Activated CD4-positive, alpha-beta memory T cell treated with anti-CD3 and anti-CD28 coated beads, Interleukin-2, amount 10 ng/mL, durations not matched to agents 7 days and 5 days (primary cell): Measurements from ENCODE around the gene BABAM2. TPM values are rescaled to one million over a fixed set of nuclear protein-coding genes. Genes with fewer than 3 reads are reported as not detected.

Experiments used
- CTCF ChIA-PET: fragments of 350-600 bp; sonication (Branson Sonifier 250); formaldehyde crosslinking; loops from one replicate; lab custom pipeline; 2021; ENCODE audit warnings: antibody characterized with exemption, inconsistent platforms; lab: Charles Lee
- POLR2A ChIA-PET: fragments of 350-600 bp; sonication (Branson Sonifier 250); formaldehyde crosslinking; loops from one replicate; lab custom pipeline; 2021; ENCODE audit warnings: antibody characterized with exemption; lab: Charles Lee
- DNase-seq: peaks from one replicate; pipeline ENCODE4 v3.0.0-alpha.2; 2020
- H3K27ac Mint-ChIP-seq: one replicate; pipeline ENCODE4 v1.8.0; 2021; ENCODE audit warnings: mild to moderate bottlenecking, mixed read lengths
- H3K27me3 Mint-ChIP-seq: one replicate; pipeline ENCODE4 v1.8.0; 2021; ENCODE audit warnings: mixed read lengths
- H3K36me3 Mint-ChIP-seq: one replicate; pipeline ENCODE4 v1.8.0; 2021; ENCODE audit warnings: low read depth, mixed read lengths
- H3K4me1 Mint-ChIP-seq: one replicate; pipeline ENCODE4 v1.8.0; 2021; ENCODE audit warnings: mixed read lengths
- H3K4me3 Mint-ChIP-seq: one replicate; pipeline ENCODE4 v1.8.0; 2021; ENCODE audit warnings: mild to moderate bottlenecking, mixed read lengths
- H3K9me3 Mint-ChIP-seq: one replicate; pipeline ENCODE4 v1.8.0; 2021; ENCODE audit warnings: mixed read lengths
- total RNA-seq, 2 experiments: library from RNA; stranded (reverse); gene quantifications; one replicate each; pipeline ENCODE4 v1.2.3, GENCODE V29; 2021

The BABAM2 gene
- total RNA-seq, 2 experiments from 2014 or later, result 51.4 to 56.6 TPM

DNA sequence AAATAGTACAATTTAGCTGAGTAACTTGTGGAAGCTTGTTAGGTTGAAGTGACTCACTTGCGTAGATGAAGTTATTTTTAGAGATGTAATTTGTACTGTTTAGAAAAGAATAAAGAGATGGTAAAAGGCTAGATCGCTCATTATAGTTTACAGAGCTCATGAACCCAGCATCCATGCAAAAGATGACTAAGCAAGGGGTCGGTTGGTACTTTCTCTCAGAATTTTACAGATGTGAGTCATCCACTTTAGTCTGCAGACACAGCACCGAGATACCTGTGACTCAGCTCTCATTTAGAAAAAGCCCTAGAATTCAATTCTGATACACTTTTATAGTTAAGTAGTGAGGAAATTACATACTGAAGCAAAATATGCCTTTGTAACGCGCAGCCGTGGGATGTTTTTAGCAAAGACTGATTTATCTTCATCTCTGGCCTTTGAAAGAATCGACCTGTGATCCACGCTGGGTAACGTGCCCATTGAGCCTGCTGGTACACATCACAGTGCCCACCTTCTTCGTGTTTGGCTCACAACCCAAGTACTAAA, 385.6 kb downstream of the BABAM2 start:
- Mint-ChIP-seq H3K9me3 (no peaks in the 10 kb centered on the region), H3K27ac (peak overlapping the region; percentile 31), H3K4me3 (no peak overlapping the region), H3K4me1 (peaks cover 59% of the 10 kb centered on the region), H3K36me3 (peaks cover 28% of the 10 kb centered on the region), H3K27me3 (no peaks in the 10 kb centered on the region)
- CTCF ChIA-PET, result interaction anchor here (0.5 to 1.9 kb wide), 6 partner anchors 21 to 1202 kb away, joined by 3 to 6 read pairs (median 4); no protein-coding TSS in a partner anchor
- peak; percentile 42 for DNase-seq
- POLR2A ChIA-PET, result interaction anchor here (0.9 to 3.5 kb wide), 5 partner anchors 24 to 386 kb away, joined by 3 to 36 read pairs (median 4); partner anchors contain the start of genes BABAM2, FOSL2 and RBKS

DNA sequence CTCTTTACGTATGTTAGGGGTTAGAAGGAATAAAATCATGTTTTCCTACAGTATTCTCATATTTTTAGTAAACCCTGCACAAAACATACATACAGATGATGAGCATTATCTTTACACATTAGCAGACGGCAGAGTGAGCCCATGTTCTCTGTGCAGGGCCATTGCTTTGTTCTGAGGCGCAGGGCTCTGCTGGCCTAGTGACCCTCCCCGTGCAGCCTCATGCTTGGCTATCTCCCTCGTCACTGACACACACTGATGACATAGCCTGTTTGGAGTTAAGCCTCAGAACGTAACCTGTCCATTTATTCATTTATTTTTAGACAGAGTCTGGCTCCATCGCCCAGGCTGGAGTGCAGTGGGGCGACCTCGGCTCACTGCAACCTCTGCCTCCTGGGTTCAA, 386.3 kb downstream of the BABAM2 start:
- Mint-ChIP-seq H3K27ac (no peak overlapping the region), H3K4me1 (peaks cover 53% of the 10 kb centered on the region), H3K9me3 (no peaks in the 10 kb centered on the region), H3K27me3 (no peaks in the 10 kb centered on the region), H3K36me3 (peaks cover 26% of the 10 kb centered on the region), H3K4me3 (no peak overlapping the region)
- CTCF ChIA-PET, result interaction anchor here (1.1 kb wide), 1 partner anchor 115 kb away, joined by 3 read pairs; no protein-coding TSS in a partner anchor
- POLR2A ChIA-PET, result interaction anchor here (2.4 to 3.5 kb wide), 2 partner anchors 25 to 115 kb away, joined by 20 to 36 read pairs; partner anchors contain the start of gene FOSL2
- DNase-seq, result no peak

DNA sequence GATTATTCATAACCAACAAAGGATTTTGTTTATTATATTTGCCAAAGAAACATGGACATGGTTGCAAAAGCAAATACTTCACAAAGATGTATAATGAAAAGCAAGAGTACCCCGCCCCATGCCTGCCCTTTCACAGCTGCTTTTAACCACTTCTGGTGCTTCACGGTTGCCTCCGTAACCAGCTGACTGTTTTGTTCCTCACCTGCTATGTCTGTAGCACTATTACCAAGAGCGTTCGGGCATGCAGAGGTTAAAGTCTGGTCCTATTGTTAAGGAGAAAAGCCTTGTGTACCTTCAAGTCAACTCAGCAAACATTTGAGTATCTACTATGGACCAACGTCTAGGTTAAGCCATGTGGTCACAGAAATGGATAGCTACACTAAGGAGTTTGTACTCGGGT, 386.9 kb downstream of the BABAM2 start:
- DNase-seq, result no peak
- POLR2A ChIA-PET, result interaction anchor here (0.9 to 2.4 kb wide), 2 partner anchors 114 to 506 kb away, joined by 3 to 20 read pairs; partner anchors contain the start of genes FOSL2 and MRPL33
- no peaks in the 10 kb centered on the region for H3K27me3 Mint-ChIP-seq
- no peak overlapping the region for H3K4me3 Mint-ChIP-seq
- CTCF ChIA-PET, result interaction anchor here (1.0 kb wide), 1 partner anchor 26 kb away, joined by 3 read pairs; no protein-coding TSS in a partner anchor
- H3K4me1 Mint-ChIP-seq, result peaks cover 46% of the 10 kb centered on the region
- no peaks in the 10 kb centered on the region for H3K9me3 Mint-ChIP-seq
- H3K36me3 Mint-ChIP-seq, result peaks cover 27% of the 10 kb centered on the region
- H3K27ac Mint-ChIP-seq, result no peak overlapping the region

- peaks cover 19% of the 10 kb centered on the region for H3K36me3 Mint-ChIP-seq
- ChIA-PET CTCF (no interaction called here), POLR2A (no interaction called here)
- DNase-seq, result no peak
- H3K27ac Mint-ChIP-seq, result no peak overlapping the region
- H3K9me3 Mint-ChIP-seq, result no peaks in the 10 kb centered on the region
- no peak overlapping the region for H3K4me3 Mint-ChIP-seq
- peaks cover 29% of the 10 kb centered on the region for H3K4me1 Mint-ChIP-seq
- H3K27me3 Mint-ChIP-seq, result no peaks in the 10 kb centered on the region
Measured at GRCh38 chr2:28279371-28279770, 388.8 kb downstream of the BABAM2 start.

DNA sequence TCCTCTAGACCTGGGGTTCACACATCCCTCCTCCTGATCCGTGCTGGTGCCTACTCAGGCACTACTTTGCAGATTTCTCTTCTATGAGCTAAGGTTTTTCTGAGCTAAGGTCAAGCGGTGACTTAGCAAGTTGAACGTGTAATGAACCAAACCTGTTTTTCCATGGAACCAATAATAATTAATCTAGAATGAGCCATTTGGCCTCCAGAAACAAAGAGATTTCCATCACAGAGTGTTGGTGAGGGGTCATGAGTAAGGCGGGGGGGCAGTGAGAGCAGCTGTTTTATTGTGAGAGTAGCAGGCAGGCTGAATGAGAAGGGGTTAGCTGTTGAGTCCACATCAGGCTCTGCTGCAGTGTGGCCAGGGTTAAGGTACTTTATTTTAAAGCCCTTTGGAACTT, 390.1 kb downstream of the BABAM2 start:
- POLR2A ChIA-PET, result no interaction called here
- H3K27me3 Mint-ChIP-seq, result no peaks in the 10 kb centered on the region
- H3K4me1 Mint-ChIP-seq, result peaks cover 17% of the 10 kb centered on the region
- no peak for DNase-seq
- H3K36me3 Mint-ChIP-seq, result peaks cover 19% of the 10 kb centered on the region
- H3K9me3 Mint-ChIP-seq, result no peaks in the 10 kb centered on the region
- H3K27ac Mint-ChIP-seq, result no peak overlapping the region
- H3K4me3 Mint-ChIP-seq, result no peak overlapping the region
- CTCF ChIA-PET, result no interaction called here

DNA sequence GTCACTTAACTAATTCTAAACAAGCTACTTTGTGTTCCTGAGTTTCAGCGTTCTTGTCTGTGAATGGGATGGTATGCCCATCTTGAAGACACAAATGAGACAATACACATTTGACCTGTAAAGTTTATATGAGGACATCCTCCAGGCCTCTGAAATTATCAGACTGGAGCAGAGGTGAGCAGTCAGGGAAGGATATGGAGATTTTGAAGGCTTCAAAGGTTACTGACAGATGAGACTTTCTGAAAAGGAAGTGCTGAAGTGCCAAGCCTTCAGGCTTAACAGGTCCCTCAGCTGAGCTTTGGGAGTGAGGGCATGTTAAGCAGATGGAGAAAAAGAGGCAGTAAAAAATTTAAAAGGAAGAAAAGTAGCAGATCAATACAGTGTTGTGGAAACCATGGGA, 391.2 kb downstream of the BABAM2 start:
- POLR2A ChIA-PET, result no interaction called here
- H3K36me3 Mint-ChIP-seq, result peaks cover 19% of the 10 kb centered on the region
- no peak for DNase-seq
- H3K4me1 Mint-ChIP-seq, result peaks cover 6% of the 10 kb centered on the region
- no peak overlapping the region for H3K4me3 Mint-ChIP-seq
- no peaks in the 10 kb centered on the region for H3K27me3 Mint-ChIP-seq
- no peak overlapping the region for H3K27ac Mint-ChIP-seq
- CTCF ChIA-PET, result no interaction called here
- H3K9me3 Mint-ChIP-seq, result no peaks in the 10 kb centered on the region

DNA sequence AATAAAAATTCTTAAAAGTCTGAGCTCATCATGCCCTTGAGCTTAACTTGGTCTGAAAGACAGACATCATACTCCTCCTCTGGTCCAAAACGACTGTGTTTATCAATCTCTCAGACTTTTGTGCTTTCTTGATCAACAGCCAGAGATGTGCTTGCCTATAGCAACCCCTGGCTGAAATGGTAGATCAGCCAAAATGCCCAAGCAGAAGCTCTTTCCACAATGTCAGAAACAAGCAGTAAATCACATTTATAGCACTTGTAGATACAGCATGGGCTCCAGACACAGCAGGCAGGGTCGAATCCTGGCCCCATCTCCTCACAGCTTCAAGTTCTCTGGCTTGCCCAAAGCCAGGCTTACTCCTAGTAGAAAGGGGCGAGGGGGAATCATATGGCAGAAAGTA, 391.7 kb downstream of the BABAM2 start:
- H3K27me3 Mint-ChIP-seq, result no peaks in the 10 kb centered on the region
- CTCF ChIA-PET, result interaction anchor here (0.6 kb wide), 1 partner anchor 96 kb away, joined by 3 read pairs; no protein-coding TSS in a partner anchor
- H3K4me1 Mint-ChIP-seq, result peaks cover 3% of the 10 kb centered on the region
- H3K27ac Mint-ChIP-seq, result no peak overlapping the region
- H3K36me3 Mint-ChIP-seq, result peaks cover 19% of the 10 kb centered on the region
- POLR2A ChIA-PET, result no interaction called here
- H3K4me3 Mint-ChIP-seq, result no peak overlapping the region
- no peaks in the 10 kb centered on the region for H3K9me3 Mint-ChIP-seq
- DNase-seq, result no peak

DNA sequence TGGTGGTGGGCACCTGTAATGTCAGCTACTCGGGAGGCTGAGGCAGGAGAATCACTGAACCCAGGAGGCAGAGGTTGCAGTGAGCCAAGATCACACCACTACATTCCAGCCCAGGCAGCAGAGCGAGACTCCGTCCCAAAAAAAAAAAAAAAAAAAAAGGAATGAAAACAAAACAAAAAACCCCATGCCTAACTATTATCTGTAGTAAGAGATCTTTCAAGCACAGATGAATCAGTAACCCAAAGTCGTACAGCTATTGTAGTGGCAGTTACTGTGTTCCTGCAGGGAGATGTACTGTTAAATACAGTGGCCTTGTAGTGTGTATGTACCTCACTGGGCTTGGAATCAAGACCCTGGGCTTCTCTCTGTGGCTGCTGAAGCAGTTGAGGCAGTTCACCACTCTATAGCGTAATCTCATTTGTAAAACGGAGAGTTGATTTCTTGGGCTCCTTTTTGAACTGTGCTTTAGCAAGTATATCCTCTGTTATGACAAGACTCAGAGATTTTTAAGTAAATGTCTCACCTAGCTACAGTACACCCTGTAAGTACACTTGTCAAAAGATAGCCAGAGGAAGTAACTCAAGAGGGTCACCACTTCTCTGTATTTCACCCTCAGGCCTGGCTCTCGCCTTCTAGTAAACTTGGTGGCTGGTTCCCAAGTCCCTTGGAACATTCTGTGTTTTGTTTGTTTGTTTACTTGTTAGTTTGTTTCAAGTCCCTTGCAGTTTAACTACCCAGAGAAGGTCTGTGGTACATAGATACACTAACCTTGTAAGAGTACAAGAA, 392.5 kb downstream of the BABAM2 start:
- Mint-ChIP-seq H3K27me3 (no peaks in the 10 kb centered on the region), H3K27ac (no peak overlapping the region), H3K36me3 (peaks cover 14% of the 10 kb centered on the region), H3K4me3 (no peak overlapping the region), H3K9me3 (no peaks in the 10 kb centered on the region), H3K4me1 (no peaks in the 10 kb centered on the region)
- POLR2A ChIA-PET, result no interaction called here
- no peak for DNase-seq
- CTCF ChIA-PET, result interaction anchor here (0.6 kb wide), 2 partner anchors 96 to 143 kb away, joined by 3 read pairs; no protein-coding TSS in a partner anchor

DNA sequence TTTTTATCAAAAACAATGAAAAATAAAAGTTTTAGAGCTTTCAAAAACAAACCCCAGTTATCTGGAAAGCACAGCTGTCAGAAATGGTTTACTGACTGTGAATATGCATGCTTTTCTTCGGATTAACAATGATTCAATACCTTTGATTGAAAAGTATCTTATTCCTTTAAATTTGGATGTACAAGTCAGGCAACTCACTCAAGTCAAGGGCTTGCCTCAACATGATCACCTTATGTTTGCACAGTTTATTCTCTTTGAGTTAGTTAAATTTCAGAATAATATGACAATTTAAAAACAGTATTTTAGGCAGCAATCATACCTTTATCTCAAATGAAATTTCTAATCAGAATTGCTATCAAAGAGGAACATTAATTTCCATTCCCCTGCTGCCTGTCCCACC, 393.3 kb downstream of the BABAM2 start:
- no peak for DNase-seq
- Mint-ChIP-seq H3K4me1 (no peaks in the 10 kb centered on the region), H3K27ac (no peak overlapping the region), H3K27me3 (no peaks in the 10 kb centered on the region), H3K36me3 (peaks cover 9% of the 10 kb centered on the region), H3K9me3 (no peaks in the 10 kb centered on the region), H3K4me3 (no peak overlapping the region)
- CTCF ChIA-PET, result no interaction called here
- POLR2A ChIA-PET, result no interaction called here

- Mint-ChIP-seq H3K9me3 (no peaks in the 10 kb centered on the region), H3K4me1 (no peaks in the 10 kb centered on the region), H3K27ac (no peak overlapping the region), H3K36me3 (peaks cover 10% of the 10 kb centered on the region), H3K27me3 (no peaks in the 10 kb centered on the region), H3K4me3 (no peak overlapping the region)
- CTCF ChIA-PET, result no interaction called here
- no peak for DNase-seq
- POLR2A ChIA-PET, result no interaction called here
Measured at GRCh38 chr2:28286678-28287077, 396.1 kb downstream of the BABAM2 start.

DNA sequence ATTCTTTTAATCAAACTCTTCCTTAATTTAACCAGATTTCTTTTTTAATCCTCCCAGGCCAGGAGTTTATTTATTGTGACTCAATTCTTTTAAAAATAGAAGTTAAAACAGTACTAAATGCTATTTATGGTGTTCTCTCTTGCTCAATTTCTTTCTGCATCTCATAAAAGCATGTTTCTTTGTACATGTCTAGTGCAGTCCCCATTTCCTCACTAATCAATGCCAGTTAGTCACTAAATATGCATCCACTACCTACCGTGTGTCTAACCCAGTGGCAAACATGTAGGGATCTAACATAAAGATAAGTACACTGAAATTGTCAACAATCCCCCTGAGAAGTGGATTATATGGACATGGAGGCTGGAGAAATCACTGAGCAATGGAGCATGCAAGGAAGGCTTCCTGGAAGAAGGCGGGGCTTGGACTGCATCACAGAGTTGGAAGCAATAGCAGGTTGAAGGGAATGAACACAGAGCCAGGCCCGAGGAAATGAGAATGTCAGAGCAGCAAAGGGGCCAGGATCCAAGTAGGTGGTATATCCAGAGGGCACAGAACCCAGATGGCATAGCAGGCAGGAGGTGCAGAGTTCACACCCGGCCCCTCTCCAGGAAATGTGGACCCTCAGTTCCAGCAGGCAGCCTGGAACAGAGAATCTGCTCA, 396.9 kb downstream of the BABAM2 start:
- Mint-ChIP-seq H3K36me3 (peaks cover 5% of the 10 kb centered on the region), H3K4me1 (no peaks in the 10 kb centered on the region), H3K27ac (no peak overlapping the region), H3K4me3 (no peak overlapping the region), H3K9me3 (no peaks in the 10 kb centered on the region), H3K27me3 (no peaks in the 10 kb centered on the region)
- CTCF ChIA-PET, result no interaction called here
- no peak for DNase-seq
- POLR2A ChIA-PET, result no interaction called here

- Mint-ChIP-seq H3K27me3 (no peaks in the 10 kb centered on the region), H3K4me1 (no peaks in the 10 kb centered on the region), H3K4me3 (no peak overlapping the region), H3K36me3 (peaks cover 5% of the 10 kb centered on the region), H3K27ac (no peak overlapping the region), H3K9me3 (no peaks in the 10 kb centered on the region)
- ChIA-PET POLR2A (no interaction called here), CTCF (no interaction called here)
- DNase-seq, result no peak
Measured at GRCh38 chr2:28288620-28289019, 398.1 kb downstream of the BABAM2 start.
